Trophoblast cell (in vitro differentiated cells and primary cell): ENCODE results near the gene NSFL1C. TPM values are rescaled to one million over a fixed set of nuclear protein-coding genes. Genes with fewer than 3 reads are reported as not detected.
A peak's percentile ranks its signal among the peaks of the same experiment; 100 is the strongest.

Source experiments
- DNase-seq, 2 donors: peaks; one replicate each; pipeline ENCODE4 v3.0.0-alpha.2; 2016
- H2AFZ ChIP-seq: 2 replicates; pipeline ENCODE4 v1.6.1; 2013; ENCODE audit warnings: low read length, moderate library complexity, mild to moderate bottlenecking; ENCODE audit not compliant: insufficient read depth, poor library complexity
- H2AK5ac ChIP-seq: 2 replicates; pipeline ENCODE4 v1.6.1; 2013; ENCODE audit warnings: mild to moderate bottlenecking, low read length
- H2BK120ac ChIP-seq: 2 replicates; pipeline ENCODE4 v1.6.1; 2013; ENCODE audit warnings: low read length, mild to moderate bottlenecking, moderate library complexity; ENCODE audit not compliant: insufficient read depth, poor library complexity
- H2BK12ac ChIP-seq: 2 replicates; pipeline ENCODE4 v1.6.1; 2013; ENCODE audit warnings: mild to moderate bottlenecking, low read length, moderate library complexity
- H2BK5ac ChIP-seq: 2 replicates; pipeline ENCODE4 v1.6.1; 2013; ENCODE audit warnings: low read length, low read depth, moderate library complexity, mild to moderate bottlenecking; ENCODE audit not compliant: poor library complexity
- H3K14ac ChIP-seq: 2 replicates; pipeline ENCODE4 v1.6.1; 2013; ENCODE audit warnings: mild to moderate bottlenecking, low read length
- H3K18ac ChIP-seq: 2 replicates; pipeline ENCODE4 v1.6.1; 2013; ENCODE audit warnings: mild to moderate bottlenecking, low read length
- H3K23ac ChIP-seq: 2 replicates; pipeline ENCODE4 v1.6.1; 2013; ENCODE audit warnings: low read length
- H3K27ac ChIP-seq: 2 replicates; pipeline ENCODE4 v1.5.1; 2013; ENCODE audit warnings: low read depth, mild to moderate bottlenecking, inconsistent platforms, low read length, moderate library complexity
- H3K27me3 ChIP-seq: 2 replicates; pipeline ENCODE4 v1.6.1; 2013; ENCODE audit warnings: inconsistent platforms, mild to moderate bottlenecking, low read length, moderate library complexity; ENCODE audit not compliant: insufficient read depth
- H3K36me3 ChIP-seq, 2 experiments: 1 replicate in 1 of 2; 2 replicates in 1 of 2; pipeline ENCODE4 v1.6.1; 2013; ENCODE audit warnings: low read length in 2 of 2, mild to moderate bottlenecking in 2 of 2, moderate library complexity in 1 of 2; ENCODE audit not compliant: insufficient read depth in 2 of 2, control insufficient read depth in 1 of 2
- H3K4ac ChIP-seq: 2 replicates; pipeline ENCODE4 v1.6.1; 2013; ENCODE audit warnings: low read depth, mild to moderate bottlenecking, low read length, moderate library complexity
- H3K4me1 ChIP-seq, 2 experiments: 1 replicate in 1 of 2; 2 replicates in 1 of 2; pipeline ENCODE4 v1.6.1; 2013; ENCODE audit warnings: low read length in 2 of 2, mild to moderate bottlenecking in 2 of 2, moderate library complexity in 1 of 2; ENCODE audit not compliant: insufficient read depth in 2 of 2, control insufficient read depth in 1 of 2
- H3K4me2 ChIP-seq: 2 replicates; pipeline ENCODE4 v1.6.1; 2013; ENCODE audit warnings: inconsistent platforms, mild to moderate bottlenecking, low read length, moderate library complexity
- H3K4me3 ChIP-seq: 2 replicates; pipeline ENCODE4 v1.5.1; 2013; ENCODE audit warnings: mild to moderate bottlenecking, low read depth, low read length, inconsistent platforms
- H3K79me1 ChIP-seq: one replicate; pipeline ENCODE4 v1.6.1; 2013; ENCODE audit warnings: low read length
- H3K79me2 ChIP-seq: 2 replicates; pipeline ENCODE4 v1.6.1; 2013; ENCODE audit warnings: low read length, mild to moderate bottlenecking; ENCODE audit not compliant: control insufficient read depth, insufficient read depth, poor library complexity
- H3K9ac ChIP-seq: 2 replicates; pipeline ENCODE4 v1.6.1; 2013; ENCODE audit warnings: mild to moderate bottlenecking, low read length
- H3K9me3 ChIP-seq: 2 replicates; pipeline ENCODE4 v1.6.1; 2013; ENCODE audit warnings: low read depth, mild to moderate bottlenecking, control low read depth, inconsistent platforms, low read length; ENCODE audit not compliant: insufficient read depth
- H4K12ac ChIP-seq: 2 replicates; pipeline ENCODE4 v1.6.1; 2013; ENCODE audit warnings: low read depth, mild to moderate bottlenecking, low read length, moderate library complexity
- H4K8ac ChIP-seq: 2 replicates; pipeline ENCODE4 v1.6.1; 2013; ENCODE audit warnings: low read depth, mild to moderate bottlenecking, low read length, moderate library complexity
- H4K91ac ChIP-seq: one replicate; pipeline ENCODE4 v1.6.1; 2013; ENCODE audit warnings: low read depth, mild to moderate bottlenecking, low read length, moderate library complexity
- WGBS: extraction: QIAGEN DNeasy Blood & Tissue Kit; methylation state at CpG from one replicate; pipeline ENCODE4 v1.1.7; 2013; ENCODE audit warnings: missing lambda C conversion rate; ENCODE audit not compliant: insufficient read length, insufficient coverage; ENCODE audit errors: extremely low coverage; 5-methylcytosine and 5-hydroxymethylcytosine counted together
- polyA plus RNA-seq: library from polyadenylated mRNA; stranded (reverse); fragments of 200-250 nt; gene quantifications from 2 replicates; pipeline ENCODE4 v1.2.3, GENCODE V29; 2013

Gene NSFL1C
- polyA plus RNA-seq = 60.7 and 62.9 TPM in 2 replicates

- no peaks in the 10 kb centered on the region for H3K9me3 ChIP-seq
- H2AK5ac ChIP-seq = peak within 1 kb of the TSS; percentile 96
- peak within 1 kb of the TSS; percentile 94 for H4K91ac ChIP-seq
- peaks cover 4% of the 10 kb centered on the region for H3K79me1 ChIP-seq
- peaks cover 0 to 4% of the 10 kb centered on the region in 2 experiments for H3K4me1 ChIP-seq
- H3K4ac ChIP-seq = peak within 1 kb of the TSS; percentile 87
- H2BK5ac ChIP-seq = peak within 1 kb of the TSS; percentile 77
- H3K27ac ChIP-seq = peak within 1 kb of the TSS; percentile 47
- H4K12ac ChIP-seq = peak within 1 kb of the TSS; percentile 93
- H3K4me2 ChIP-seq = peak within 1 kb of the TSS; percentile 83
- peak within 1 kb of the TSS; percentile 52 for H3K9ac ChIP-seq
- peaks cover 5 to 9% of the 10 kb centered on the region in 2 experiments for H3K36me3 ChIP-seq
- H3K14ac ChIP-seq = peak within 1 kb of the TSS; percentile 95
- peak within 1 kb of the TSS; percentile 90 for H3K4me3 ChIP-seq
- WGBS = no CpG with 5 or more reads among the region's 104 CpGs
- peak within 1 kb of the TSS; percentile 94 for H2AFZ ChIP-seq
- peak within 1 kb of the TSS; percentile 98 for H4K8ac ChIP-seq
- H2BK120ac ChIP-seq = peak within 1 kb of the TSS; percentile 92
- no peaks in the 10 kb centered on the region for H3K27me3 ChIP-seq
- DNase-seq = peak; percentile 94 to 98
- H3K18ac ChIP-seq = peak within 1 kb of the TSS; percentile 97
- H2BK12ac ChIP-seq = peak within 1 kb of the TSS; percentile 76
- no peak within 1 kb of the TSS for H3K23ac ChIP-seq
- peaks cover 4% of the 10 kb centered on the region for H3K79me2 ChIP-seq
These were observed at the start of gene NSFL1C for GRCh38 chr20:1466211-1467081. Gene NSFL1C, minus strand, starts transcription at chr20:1466849. Its CDS starts 25 bp downstream, at chr20:1466824.

GRCh38 chr20:1513801-1514200, 47.2 kb upstream of the NSFL1C start:
- no peak overlapping the region for H3K4me3 ChIP-seq
- no peak overlapping the region for H3K27ac ChIP-seq
- no peak overlapping the region for H3K4ac ChIP-seq
- H2BK120ac ChIP-seq = no peak overlapping the region
- H2AFZ ChIP-seq = no peak overlapping the region
- no peak overlapping the region for H3K9ac ChIP-seq
- no peak overlapping the region for H2BK12ac ChIP-seq
- no peak overlapping the region for H3K23ac ChIP-seq
- no peak overlapping the region for H4K8ac ChIP-seq
- no CpG with 5 or more reads among the region's 1 CpG for WGBS
- H3K36me3 ChIP-seq = no peaks in the 10 kb centered on the region
- H3K14ac ChIP-seq = no peak overlapping the region
- H2BK5ac ChIP-seq = no peak overlapping the region
- H3K4me1 ChIP-seq = no peaks in the 10 kb centered on the region
- no peak overlapping the region for H4K12ac ChIP-seq
- H3K9me3 ChIP-seq = no peaks in the 10 kb centered on the region
- H2AK5ac ChIP-seq = no peak overlapping the region
- no peaks in the 10 kb centered on the region for H3K79me2 ChIP-seq
- H3K18ac ChIP-seq = no peak overlapping the region
- no peaks in the 10 kb centered on the region for H3K79me1 ChIP-seq
- H3K4me2 ChIP-seq = no peak overlapping the region
- no peaks in the 10 kb centered on the region for H3K27me3 ChIP-seq
- no peak overlapping the region for H4K91ac ChIP-seq
- no peak for DNase-seq

- Histone ChIP-seq H2BK5ac (no peak overlapping the region), H3K4me3 (no peak overlapping the region), H2AFZ (no peak overlapping the region), H3K79me2 (no peaks in the 10 kb centered on the region), H3K18ac (no peak overlapping the region), H2BK12ac (no peak overlapping the region), H3K36me3 (no peaks in the 10 kb centered on the region), H4K91ac (no peak overlapping the region), H3K14ac (no peak overlapping the region), H2BK120ac (no peak overlapping the region), H4K12ac (no peak overlapping the region), H3K23ac (no peak overlapping the region), H3K4me2 (no peak overlapping the region), H3K79me1 (no peaks in the 10 kb centered on the region), H3K9me3 (no peaks in the 10 kb centered on the region), H4K8ac (no peak overlapping the region), H3K27me3 (peaks cover 2% of the 10 kb centered on the region), H3K9ac (no peak overlapping the region), H2AK5ac (no peak overlapping the region), H3K27ac (no peak overlapping the region), H3K4ac (no peak overlapping the region), H3K4me1 (no peaks in the 10 kb centered on the region)
- peak in 1 of 2 donors; percentile 54 for DNase-seq
- no CpG with 5 or more reads among the region's 9 CpGs for WGBS
These were observed 42.6 kb upstream of the NSFL1C start for GRCh38 chr20:1509237-1509636.

- Histone ChIP-seq H2AFZ (no peak overlapping the region), H4K8ac (no peak overlapping the region), H3K4me1 (no peaks in the 10 kb centered on the region), H2BK120ac (no peak overlapping the region), H3K23ac (no peak overlapping the region), H3K9ac (no peak overlapping the region), H2AK5ac (no peak overlapping the region), H3K27me3 (peaks cover 2% of the 10 kb centered on the region), H3K79me2 (no peaks in the 10 kb centered on the region), H3K14ac (no peak overlapping the region), H4K12ac (no peak overlapping the region), H3K4me2 (no peak overlapping the region), H3K9me3 (no peaks in the 10 kb centered on the region), H3K27ac (no peak overlapping the region), H3K4me3 (no peak overlapping the region), H2BK5ac (no peak overlapping the region), H3K36me3 (no peaks in the 10 kb centered on the region), H3K79me1 (no peaks in the 10 kb centered on the region), H3K4ac (no peak overlapping the region), H3K18ac (no peak overlapping the region), H4K91ac (no peak overlapping the region), H2BK12ac (no peak overlapping the region)
- DNase-seq = no peak
These were observed 41.9 kb upstream of the NSFL1C start for GRCh38 chr20:1508574-1508973.
